Right atrium auricular region (tissue), 2 donors: Measurements from ENCODE around the gene PRR33. TPM values are rescaled to one million over a fixed set of nuclear protein-coding genes. Genes with fewer than 3 reads are reported as not detected.

Source experiments
- DNase-seq: peaks from one replicate; pipeline ENCODE4 v3.0.0-alpha.2; 2019; ENCODE audit warnings: low spot score
- H3K27ac ChIP-seq, 2 donors: fragments of 200-600 bp; sonication (generic); 1 replicate in 1 of 2; 2 replicates in 1 of 2; pipeline ENCODE4 v1.5.1; 2016 to 2019
- H3K27me3 ChIP-seq, 2 donors: fragments of 200-600 bp; sonication (generic); one replicate each; pipeline versions ENCODE4 v1.5.1 to v1.6.0; 2017 to 2019
- H3K36me3 ChIP-seq: fragments of 200-600 bp; sonication (generic); one replicate; pipeline ENCODE4 v1.5.1; 2016
- H3K4me1 ChIP-seq, 2 donors: fragments of 200-600 bp; sonication (generic); one replicate each; pipeline versions ENCODE4 v1.5.1 to v1.6.0; 2017 to 2019
- H3K4me3 ChIP-seq, 2 donors: fragments of 200-600 bp; sonication (generic); 1 replicate in 1 of 2; 2 replicates in 1 of 2; pipeline ENCODE4 v1.5.1; 2017 to 2019; ENCODE audit warnings: mild to moderate bottlenecking in 1 of 2, moderate library complexity in 1 of 2
- H3K9me3 ChIP-seq, 2 donors: fragments of 200-600 bp; sonication (generic); one replicate each; pipeline ENCODE4 v1.5.1; 2019
- total RNA-seq, 2 donors: library from RNA; depleted of rRNA; stranded (reverse); fragments of >200 nt; gene quantifications; one replicate each; pipeline ENCODE4 v1.1.0, GENCODE V29; 2016
- TF ChIP-seq, protein P1 (sequence below), 2 donors: fragments of 200-600 bp; sonication (generic); IDR thresholded peaks; one replicate each; pipeline ENCODE4 v1.5.1; 2019; ENCODE audit warnings: antibody characterized with exemption in 2 of 2

The PRR33 gene
- total RNA-seq, 2 donors from 2014 or later, result 0.33 TPM; not detected in 1

DNA sequence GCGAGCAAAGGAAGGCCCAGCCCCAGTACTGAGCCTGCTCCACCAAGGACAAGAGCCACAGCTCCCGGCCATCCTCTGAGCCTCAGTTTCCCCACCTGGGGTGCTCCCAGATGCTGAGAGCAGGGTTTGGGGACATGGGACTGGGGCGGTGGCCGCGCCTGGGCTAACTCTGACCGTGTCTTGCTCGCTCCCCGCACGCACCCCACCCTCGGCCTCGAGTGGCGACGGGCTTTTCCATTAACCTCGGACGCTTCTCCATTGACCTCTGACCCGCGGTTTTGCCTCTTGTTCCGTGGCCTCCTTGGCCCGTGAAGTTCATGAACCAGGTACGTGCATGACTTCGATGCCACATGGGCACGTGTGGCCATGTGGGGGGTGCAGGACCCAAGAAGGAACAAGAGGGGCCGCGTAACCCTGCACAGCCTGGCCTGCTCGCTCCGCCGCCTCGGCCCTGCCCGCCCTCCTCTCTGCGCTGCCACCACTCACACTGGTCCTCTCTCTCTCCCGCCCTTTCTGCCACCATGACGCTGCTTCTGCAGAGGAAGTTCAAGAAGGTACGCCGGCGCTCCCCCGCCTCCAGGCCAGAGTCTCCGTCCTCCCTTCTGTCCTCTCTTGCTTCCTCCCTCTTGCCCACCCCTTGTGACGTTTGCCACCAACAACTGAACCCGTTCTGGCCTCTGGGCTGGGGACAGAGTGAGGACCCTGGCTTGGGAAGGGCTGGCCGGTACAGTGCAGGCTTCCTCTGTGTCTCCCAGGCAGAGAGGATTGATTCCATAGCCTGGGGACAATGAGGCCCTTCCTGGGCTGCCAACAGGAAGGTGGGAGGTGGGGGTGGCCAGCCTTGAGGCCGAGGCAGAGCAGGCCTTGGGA, 34.7 kb upstream of the PRR33 start:
- DNase-seq, result no peak
- H3K36me3 ChIP-seq, result no peaks in the 10 kb centered on the region

DNA sequence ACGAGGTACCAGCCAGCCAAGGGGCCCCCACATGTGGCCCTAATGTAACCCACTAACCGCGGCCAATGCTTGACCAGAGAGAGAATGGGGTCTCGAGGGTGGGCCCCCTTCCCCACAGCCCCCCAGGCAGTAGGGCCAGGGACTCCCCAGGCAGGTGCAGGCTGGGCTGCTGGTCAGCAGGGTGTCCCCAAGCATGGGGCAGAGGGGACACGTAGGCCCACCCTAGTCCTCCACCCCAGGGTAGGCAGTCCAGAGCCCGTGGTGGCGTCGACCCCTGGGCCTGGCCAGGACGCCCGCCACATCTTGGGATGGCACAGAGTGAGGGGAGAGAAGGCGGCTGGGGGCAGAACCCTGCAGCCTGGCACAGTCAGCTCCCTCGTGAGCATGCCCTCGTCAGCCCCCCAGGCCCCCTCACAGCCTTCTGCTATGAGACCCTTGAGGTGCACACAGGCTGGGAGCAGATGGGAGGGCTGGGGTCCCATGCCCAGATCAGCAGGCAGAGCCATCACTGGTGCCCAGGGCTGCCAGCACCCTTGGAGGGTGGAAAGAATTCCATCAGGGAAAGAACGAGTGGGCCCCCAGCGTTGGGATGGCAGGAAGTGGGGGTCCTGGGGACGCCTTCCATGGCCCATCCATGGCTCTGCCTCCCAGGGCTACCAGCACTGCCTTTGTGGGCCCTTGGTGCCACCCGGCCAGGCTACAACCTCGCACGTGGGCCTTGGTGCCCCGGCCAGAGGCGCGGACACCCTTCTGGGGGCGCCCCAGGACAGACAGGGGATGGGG, 33.9 kb upstream of the PRR33 start:
- H3K4me1 ChIP-seq, result peaks cover 0 to 40% of the 10 kb centered on the region in 2 donors
- H3K27me3 ChIP-seq, result no peaks in the 10 kb centered on the region
- H3K27ac ChIP-seq, result peak overlapping the region in 1 of 2 donors; percentile 51
- H3K36me3 ChIP-seq, result no peaks in the 10 kb centered on the region
- H3K9me3 ChIP-seq, result no peaks in the 10 kb centered on the region
- H3K4me3 ChIP-seq, result no peak overlapping the region
- no peak for DNase-seq
- TF ChIP-seq, protein P1, sequence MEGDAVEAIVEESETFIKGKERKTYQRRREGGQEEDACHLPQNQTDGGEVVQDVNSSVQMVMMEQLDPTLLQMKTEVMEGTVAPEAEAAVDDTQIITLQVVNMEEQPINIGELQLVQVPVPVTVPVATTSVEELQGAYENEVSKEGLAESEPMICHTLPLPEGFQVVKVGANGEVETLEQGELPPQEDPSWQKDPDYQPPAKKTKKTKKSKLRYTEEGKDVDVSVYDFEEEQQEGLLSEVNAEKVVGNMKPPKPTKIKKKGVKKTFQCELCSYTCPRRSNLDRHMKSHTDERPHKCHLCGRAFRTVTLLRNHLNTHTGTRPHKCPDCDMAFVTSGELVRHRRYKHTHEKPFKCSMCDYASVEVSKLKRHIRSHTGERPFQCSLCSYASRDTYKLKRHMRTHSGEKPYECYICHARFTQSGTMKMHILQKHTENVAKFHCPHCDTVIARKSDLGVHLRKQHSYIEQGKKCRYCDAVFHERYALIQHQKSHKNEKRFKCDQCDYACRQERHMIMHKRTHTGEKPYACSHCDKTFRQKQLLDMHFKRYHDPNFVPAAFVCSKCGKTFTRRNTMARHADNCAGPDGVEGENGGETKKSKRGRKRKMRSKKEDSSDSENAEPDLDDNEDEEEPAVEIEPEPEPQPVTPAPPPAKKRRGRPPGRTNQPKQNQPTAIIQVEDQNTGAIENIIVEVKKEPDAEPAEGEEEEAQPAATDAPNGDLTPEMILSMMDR (IDR thresholded peaks at IDR 0.05), result no peak

More for the DNA sequence above, 34.7 kb upstream of the PRR33 start:
- TF ChIP-seq, protein P1 (IDR thresholded peaks at IDR 0.05), result no peak
- peaks cover 0 to 33% of the 10 kb centered on the region in 2 donors for H3K4me1 ChIP-seq
- H3K27me3 ChIP-seq, result no peaks in the 10 kb centered on the region
- H3K9me3 ChIP-seq, result no peaks in the 10 kb centered on the region
- no peak overlapping the region for H3K4me3 ChIP-seq
- peak overlapping the region; percentile 51 to 57 for H3K27ac ChIP-seq

DNA sequence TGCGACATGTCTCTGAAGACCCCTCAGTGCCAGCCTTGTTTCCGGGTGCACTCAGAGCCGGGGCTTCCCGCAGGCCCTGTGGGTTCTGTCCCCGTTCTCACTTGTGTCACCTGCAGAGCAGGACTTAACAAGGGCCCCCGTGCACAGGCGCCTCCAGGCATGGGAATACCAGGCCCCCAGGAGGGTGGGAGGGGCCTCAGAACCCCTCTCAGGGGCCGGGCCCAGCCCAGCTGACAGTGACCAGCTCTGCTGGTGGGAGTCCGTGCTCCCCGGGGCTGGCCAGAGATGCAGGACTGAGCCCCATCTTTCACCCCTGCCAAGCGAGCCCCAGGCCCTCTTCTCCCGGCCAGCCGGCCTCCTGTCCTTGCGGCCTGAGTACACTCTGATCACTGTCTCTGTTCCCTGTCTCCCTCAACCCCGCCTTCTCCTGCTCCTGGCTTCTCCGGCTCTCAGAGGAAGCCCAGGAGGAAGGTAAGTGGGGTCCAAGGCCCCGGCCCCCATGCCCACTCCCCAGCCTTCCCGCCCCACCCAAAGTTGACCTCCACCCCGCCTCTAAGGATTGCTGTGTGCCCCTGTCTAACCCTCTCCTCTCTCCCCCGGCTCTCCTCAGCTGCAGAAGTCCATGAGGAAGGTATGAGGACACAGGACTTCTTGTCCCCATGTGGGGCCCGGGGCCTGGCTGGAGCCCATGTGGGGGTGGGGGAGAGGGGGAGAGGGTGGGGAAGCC, 33.1 kb upstream of the PRR33 start:
- Histone ChIP-seq H3K9me3 (no peaks in the 10 kb centered on the region), H3K27me3 (no peaks in the 10 kb centered on the region), H3K36me3 (no peaks in the 10 kb centered on the region), H3K4me1 (peaks cover 0 to 42% of the 10 kb centered on the region in 2 donors), H3K4me3 (no peak overlapping the region), H3K27ac (no peak overlapping the region)
- TF ChIP-seq, protein P1 (IDR thresholded peaks at IDR 0.05), result no peak
- no peak for DNase-seq

DNA sequence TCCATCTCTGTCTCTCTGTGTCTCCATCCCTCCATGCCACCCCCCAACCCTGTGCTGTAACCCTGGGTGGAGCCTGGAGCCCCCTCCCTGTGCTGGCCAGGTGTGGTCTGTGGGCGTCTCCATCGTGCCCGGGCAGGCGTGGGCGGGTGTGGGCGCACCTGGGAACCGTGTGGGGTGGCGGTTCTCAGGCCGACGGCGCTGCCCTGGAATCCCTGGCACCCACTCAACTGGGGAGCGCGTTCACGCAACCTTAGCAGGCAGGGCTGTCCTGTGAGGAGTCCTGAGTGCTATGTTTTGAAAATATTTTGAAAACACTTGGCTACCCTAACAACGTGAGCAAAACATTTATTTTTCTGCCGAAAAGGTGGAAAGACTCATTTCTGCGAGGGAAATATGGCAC, 32.5 kb upstream of the PRR33 start:
- H3K27ac ChIP-seq, result no peak overlapping the region

More for the DNA sequence above, 32.5 kb upstream of the PRR33 start:
- TF ChIP-seq, protein P1 (IDR thresholded peaks at IDR 0.05), result no peak
- no peak for DNase-seq
- no peaks in the 10 kb centered on the region for H3K27me3 ChIP-seq
- H3K36me3 ChIP-seq, result no peaks in the 10 kb centered on the region
- peaks cover 0 to 48% of the 10 kb centered on the region in 2 donors for H3K4me1 ChIP-seq
- H3K4me3 ChIP-seq, result no peak overlapping the region
- H3K9me3 ChIP-seq, result no peaks in the 10 kb centered on the region
